Osteocyte (in vitro differentiated cells): Measurements from ENCODE around the gene GPS1. TPM values are rescaled to one million over a fixed set of nuclear protein-coding genes. Genes with fewer than 3 reads are reported as not detected.

Experiments
- DNase-seq: peaks from one replicate; pipeline ENCODE4 v3.0.0; 2021; ENCODE audit warnings: mixed read lengths; ENCODE audit not compliant: unreplicated experiment; ENCODE audit errors: extremely low spot score
- H3K27ac Mint-ChIP-seq: one replicate; pipeline ENCODE4 v1.8.0; 2021; ENCODE audit warnings: mild to moderate bottlenecking, mixed read lengths; ENCODE audit not compliant: unreplicated experiment
- H3K27me3 Mint-ChIP-seq: one replicate; pipeline ENCODE4 v1.8.0; 2021; ENCODE audit warnings: mixed read lengths; ENCODE audit not compliant: unreplicated experiment
- H3K36me3 Mint-ChIP-seq: one replicate; pipeline ENCODE4 v1.8.0; 2021; ENCODE audit warnings: mixed read lengths; ENCODE audit not compliant: unreplicated experiment
- H3K4me1 Mint-ChIP-seq: one replicate; pipeline ENCODE4 v1.8.0; 2021; ENCODE audit warnings: mixed read lengths; ENCODE audit not compliant: unreplicated experiment
- H3K4me3 Mint-ChIP-seq: one replicate; pipeline ENCODE4 v1.8.0; 2021; ENCODE audit warnings: mild to moderate bottlenecking, moderate library complexity, mixed read lengths; ENCODE audit not compliant: unreplicated experiment
- H3K9me3 Mint-ChIP-seq: one replicate; pipeline ENCODE4 v1.8.0; 2021; ENCODE audit warnings: mixed read lengths; ENCODE audit not compliant: unreplicated experiment
- CTCF ChIP-seq: fragments of 200-600 bp; sonication (generic); IDR thresholded peaks from 2 replicates; pipeline ENCODE4 v1.5.0; 2021; ENCODE audit warnings: antibody characterized with exemption, mild to moderate bottlenecking, moderate library complexity
- total RNA-seq: library from RNA; stranded (reverse); gene quantifications from 2 replicates; pipeline ENCODE4 v1.2.1, GENCODE V29; 2021

GPS1 gene
- total RNA-seq, 1 donor from 2014 or later = 108 TPM

GRCh38 chr17:82016061-82016874, 35.4 kb upstream of the GPS1 start:
- H3K9me3 Mint-ChIP-seq = no peaks in the 10 kb centered on the region
- TF ChIP-seq CTCF = no peak
- no peak overlapping the region for H3K4me3 Mint-ChIP-seq
- no peak overlapping the region for H3K27ac Mint-ChIP-seq
- peaks cover 5% of the 10 kb centered on the region for H3K36me3 Mint-ChIP-seq
- no peaks in the 10 kb centered on the region for H3K27me3 Mint-ChIP-seq
- DNase-seq = no peak
- H3K4me1 Mint-ChIP-seq = peaks cover 11% of the 10 kb centered on the region

- TF ChIP-seq CTCF = no peak
- H3K27ac Mint-ChIP-seq = no peak overlapping the region
Observed at GRCh38 chr17:82016875-82017459, 34.7 kb upstream of the GPS1 start.

GRCh38 chr17:82017612-82018151, 34.0 kb upstream of the GPS1 start:
- H3K27ac Mint-ChIP-seq = no peak overlapping the region
- no peak overlapping the region for H3K4me3 Mint-ChIP-seq
- no peaks in the 10 kb centered on the region for H3K27me3 Mint-ChIP-seq
- no peaks in the 10 kb centered on the region for H3K9me3 Mint-ChIP-seq
- peaks cover 19% of the 10 kb centered on the region for H3K4me1 Mint-ChIP-seq
- TF ChIP-seq CTCF = no peak
- DNase-seq = no peak
- peaks cover 5% of the 10 kb centered on the region for H3K36me3 Mint-ChIP-seq

More at GRCh38 chr17:82016875-82017459, 34.7 kb upstream of the GPS1 start:
- Mint-ChIP-seq H3K4me1 (peaks cover 18% of the 10 kb centered on the region), H3K9me3 (no peaks in the 10 kb centered on the region), H3K4me3 (no peak overlapping the region), H3K27me3 (no peaks in the 10 kb centered on the region), H3K36me3 (peaks cover 5% of the 10 kb centered on the region)
- DNase-seq = no peak

GRCh38 chr17:82018152-82018988, 33.3 kb upstream of the GPS1 start:
- Mint-ChIP-seq H3K36me3 (peaks cover 5% of the 10 kb centered on the region), H3K27me3 (no peaks in the 10 kb centered on the region), H3K27ac (no peak overlapping the region), H3K4me1 (peaks cover 13% of the 10 kb centered on the region), H3K9me3 (no peaks in the 10 kb centered on the region), H3K4me3 (no peak overlapping the region)
- TF ChIP-seq CTCF = no peak
- no peak for DNase-seq
